GM23338 (cell line): ENCODE measurements around the gene HIVEP2.

Experiments used
- CTCF ChIP-seq, 2 experiments: fragments of 200-600 bp in 1 of 2; sonication (generic) in 1 of 2; conservative IDR thresholded peaks; 2 replicates each; pipeline versions ENCODE4 v1.5.1 to v1.6.1; 2016 to 2017; ENCODE audit warnings: antibody characterized with exemption in 2 of 2, low read depth in 2 of 2, mild to moderate bottlenecking in 2 of 2, moderate library complexity in 1 of 2
- EZH2 ChIP-seq: fragments of 200-600 bp; sonication (generic); IDR thresholded peaks from one replicate; pipeline ENCODE4 v1.8.0; 2017; ENCODE audit warnings: antibody characterized with exemption, mild to moderate bottlenecking, low read depth; ENCODE audit not compliant: unreplicated experiment
- EZH2phosphoT487 ChIP-seq: fragments of 200-600 bp; sonication (generic); IDR thresholded peaks from one replicate; pipeline ENCODE4 v1.8.1; 2018; ENCODE audit warnings: antibody characterized with exemption; ENCODE audit not compliant: unreplicated experiment

- TF ChIP-seq CTCF (conservative IDR thresholded peaks at IDR 0.05; ENCODE audit: low read depth in 2 of 2) (no peak), EZH2 (no peak), EZH2phosphoT487 (no peak)
Observed at GRCh38 chr6:142993977-142994376, 49.0 kb upstream of the HIVEP2 start.
